HUES6 (cell line): Measurements from ENCODE around the gene HDHD2.

Experiments used
- H3K27ac ChIP-seq: 2 replicates; pipeline ENCODE4 v1.7.0; 2013; ENCODE audit warnings: low read depth, mild to moderate bottlenecking, low read length, inconsistent platforms
- H3K27me3 ChIP-seq: 2 replicates; pipeline ENCODE4 v1.6.1; 2013; ENCODE audit warnings: low read length; ENCODE audit not compliant: control insufficient read depth, insufficient read depth
- H3K36me3 ChIP-seq: 2 replicates; pipeline ENCODE4 v1.6.1; 2013; ENCODE audit warnings: low read length; ENCODE audit not compliant: control insufficient read depth, insufficient read depth
- H3K4me1 ChIP-seq: 2 replicates; pipeline ENCODE4 v1.6.1; 2013; ENCODE audit warnings: low read length; ENCODE audit not compliant: control insufficient read depth, insufficient read depth
- H3K4me3 ChIP-seq: 2 replicates; pipeline ENCODE4 v1.5.1; 2013; ENCODE audit warnings: low read depth, low read length
- H3K9ac ChIP-seq: one replicate; pipeline ENCODE4 v1.6.1; 2013; ENCODE audit warnings: mild to moderate bottlenecking, low read length
- H3K9me3 ChIP-seq: 2 replicates; pipeline ENCODE4 v1.6.1; 2013; ENCODE audit warnings: low read depth, low read length; ENCODE audit not compliant: control insufficient read depth, insufficient read depth

HDHD2 gene

DNA sequence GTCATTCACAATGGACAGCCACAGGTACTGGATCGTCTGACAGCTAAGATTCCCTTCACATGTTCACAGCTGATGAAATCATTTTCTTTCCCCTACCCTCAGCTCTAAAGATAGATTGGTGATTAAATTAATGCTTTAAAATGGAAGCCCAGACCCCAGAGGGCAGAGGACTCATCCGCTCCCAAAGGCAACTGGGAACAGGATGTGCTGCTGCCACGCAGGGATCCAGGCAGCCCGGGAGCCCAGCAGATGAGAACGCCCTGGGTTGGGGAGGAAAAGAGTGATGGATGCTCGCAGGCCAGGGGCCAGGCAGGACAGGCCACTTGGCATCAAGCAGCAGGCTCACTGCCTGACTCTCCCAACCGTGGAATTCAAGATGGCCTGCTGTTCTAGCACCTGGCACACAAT lies 41.3 kb downstream of the HDHD2 start:
- no peaks in the 10 kb centered on the region for H3K27me3 ChIP-seq
- no peak overlapping the region for H3K9ac ChIP-seq
- no peak overlapping the region for H3K4me3 ChIP-seq
- H3K9me3 ChIP-seq, result no peaks in the 10 kb centered on the region
- H3K4me1 ChIP-seq, result peaks cover 8% of the 10 kb centered on the region
- H3K36me3 ChIP-seq, result peaks cover 60% of the 10 kb centered on the region
- H3K27ac ChIP-seq, result no peak overlapping the region

GRCh38 chr18:47108373-47108772 lies 41.9 kb downstream of the HDHD2 start:
- H3K27ac ChIP-seq, result no peak overlapping the region
- no peaks in the 10 kb centered on the region for H3K9me3 ChIP-seq
- H3K9ac ChIP-seq, result no peak overlapping the region
- H3K4me1 ChIP-seq, result peaks cover 2% of the 10 kb centered on the region
- no peaks in the 10 kb centered on the region for H3K27me3 ChIP-seq
- H3K36me3 ChIP-seq, result peaks cover 60% of the 10 kb centered on the region
- H3K4me3 ChIP-seq, result no peak overlapping the region

DNA sequence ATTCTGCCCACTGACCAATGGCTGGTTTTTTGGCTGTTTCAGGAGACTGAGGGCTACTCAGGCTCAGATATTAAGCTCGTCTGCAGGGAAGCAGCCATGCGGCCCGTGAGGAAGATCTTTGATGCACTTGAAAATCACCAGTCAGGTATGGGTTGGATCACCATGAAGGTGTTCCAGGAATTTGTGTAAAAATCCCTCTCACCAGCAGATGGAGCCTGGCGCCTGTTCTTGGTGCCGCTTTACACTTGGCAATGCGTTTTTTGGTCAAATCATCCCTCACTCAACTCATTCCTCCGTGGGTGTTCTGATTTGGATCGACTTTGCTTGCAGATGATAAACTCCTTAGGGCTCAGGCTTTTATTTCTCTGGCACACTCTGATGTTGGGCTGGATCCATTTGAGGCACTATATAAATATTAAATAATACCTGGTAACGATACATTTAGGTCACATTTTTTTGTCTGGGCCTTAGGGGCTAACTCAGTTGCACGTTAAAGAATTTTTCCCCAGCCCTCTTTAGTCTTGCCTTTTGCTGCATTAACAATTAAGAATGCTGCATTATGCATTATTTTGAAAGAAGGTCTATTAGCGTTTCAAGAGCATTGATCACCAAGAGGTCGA lies 50.0 kb downstream of the HDHD2 start:
- no peaks in the 10 kb centered on the region for H3K27me3 ChIP-seq
- H3K27ac ChIP-seq, result no peak overlapping the region
- peaks cover 7% of the 10 kb centered on the region for H3K36me3 ChIP-seq
- H3K4me1 ChIP-seq, result no peaks in the 10 kb centered on the region
- H3K9ac ChIP-seq, result no peak overlapping the region
- H3K9me3 ChIP-seq, result no peaks in the 10 kb centered on the region
- H3K4me3 ChIP-seq, result no peak overlapping the region

- Histone ChIP-seq H3K9ac (no peak overlapping the region), H3K4me3 (no peak overlapping the region), H3K9me3 (no peaks in the 10 kb centered on the region), H3K36me3 (no peaks in the 10 kb centered on the region), H3K4me1 (no peaks in the 10 kb centered on the region), H3K27ac (no peak overlapping the region), H3K27me3 (no peaks in the 10 kb centered on the region)
These were observed 54.5 kb downstream of the HDHD2 start for GRCh38 chr18:47095810-47096209.

GRCh38 chr18:47087676-47088075 lies 62.6 kb downstream of the HDHD2 start:
- no peak overlapping the region for H3K27ac ChIP-seq
- no peaks in the 10 kb centered on the region for H3K4me1 ChIP-seq
- H3K4me3 ChIP-seq, result no peak overlapping the region
- no peaks in the 10 kb centered on the region for H3K36me3 ChIP-seq
- H3K27me3 ChIP-seq, result no peaks in the 10 kb centered on the region
- H3K9me3 ChIP-seq, result no peaks in the 10 kb centered on the region
- no peak overlapping the region for H3K9ac ChIP-seq

GRCh38 chr18:47081578-47081977 lies 68.7 kb downstream of the HDHD2 start:
- H3K27ac ChIP-seq, result no peak overlapping the region

DNA sequence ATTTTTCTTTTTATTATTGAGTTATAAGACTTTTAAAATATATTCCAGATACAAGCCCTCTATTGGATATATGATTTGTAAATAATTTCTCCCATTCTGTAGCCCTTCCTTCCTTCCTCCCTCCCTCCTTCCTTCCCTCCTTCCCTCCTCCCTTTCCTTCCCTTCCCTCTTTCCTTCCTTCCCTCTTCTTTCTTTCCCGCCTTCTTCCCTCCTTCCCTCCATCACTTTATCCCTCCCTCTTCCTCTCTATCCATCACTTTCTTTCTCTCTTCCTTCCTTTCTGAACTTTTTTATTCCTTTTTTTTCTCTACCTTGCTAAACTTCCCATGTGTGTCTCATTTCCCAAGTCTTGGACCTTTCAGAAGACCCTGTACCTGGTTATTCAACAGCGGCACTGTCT lies 69.4 kb downstream of the HDHD2 start:
- Histone ChIP-seq H3K9me3 (no peaks in the 10 kb centered on the region), H3K9ac (no peak overlapping the region), H3K36me3 (no peaks in the 10 kb centered on the region), H3K27ac (no peak overlapping the region), H3K4me3 (no peak overlapping the region), H3K4me1 (peaks cover 5% of the 10 kb centered on the region), H3K27me3 (no peaks in the 10 kb centered on the region)

More at GRCh38 chr18:47081578-47081977, 68.7 kb downstream of the HDHD2 start:
- H3K27me3 ChIP-seq, result no peaks in the 10 kb centered on the region
- no peaks in the 10 kb centered on the region for H3K36me3 ChIP-seq
- H3K4me3 ChIP-seq, result no peak overlapping the region
- H3K9ac ChIP-seq, result no peak overlapping the region
- H3K9me3 ChIP-seq, result no peaks in the 10 kb centered on the region
- no peaks in the 10 kb centered on the region for H3K4me1 ChIP-seq

DNA sequence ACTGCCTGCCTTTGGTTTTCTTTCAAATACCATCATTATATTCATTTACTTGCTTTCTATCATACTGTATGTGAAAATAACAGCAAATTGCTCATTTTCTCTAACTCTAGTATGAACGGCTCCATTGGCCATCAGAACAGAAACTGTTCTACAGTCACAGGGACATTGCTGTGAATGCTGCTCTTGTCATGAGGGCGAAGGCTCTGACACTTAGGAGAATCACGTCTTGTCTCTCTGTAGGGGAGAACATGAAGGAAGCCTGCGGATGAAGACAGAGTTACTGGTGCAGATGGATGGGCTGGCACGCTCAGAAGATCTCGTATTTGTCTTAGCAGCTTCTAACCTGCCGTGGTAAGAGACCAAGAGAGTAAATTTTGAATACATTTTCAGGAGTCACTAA lies 73.2 kb downstream of the HDHD2 start:
- Histone ChIP-seq H3K27me3 (no peaks in the 10 kb centered on the region), H3K27ac (no peak overlapping the region), H3K4me1 (peaks cover 18% of the 10 kb centered on the region), H3K36me3 (no peaks in the 10 kb centered on the region), H3K4me3 (no peak overlapping the region), H3K9ac (no peak overlapping the region), H3K9me3 (no peaks in the 10 kb centered on the region)

DNA sequence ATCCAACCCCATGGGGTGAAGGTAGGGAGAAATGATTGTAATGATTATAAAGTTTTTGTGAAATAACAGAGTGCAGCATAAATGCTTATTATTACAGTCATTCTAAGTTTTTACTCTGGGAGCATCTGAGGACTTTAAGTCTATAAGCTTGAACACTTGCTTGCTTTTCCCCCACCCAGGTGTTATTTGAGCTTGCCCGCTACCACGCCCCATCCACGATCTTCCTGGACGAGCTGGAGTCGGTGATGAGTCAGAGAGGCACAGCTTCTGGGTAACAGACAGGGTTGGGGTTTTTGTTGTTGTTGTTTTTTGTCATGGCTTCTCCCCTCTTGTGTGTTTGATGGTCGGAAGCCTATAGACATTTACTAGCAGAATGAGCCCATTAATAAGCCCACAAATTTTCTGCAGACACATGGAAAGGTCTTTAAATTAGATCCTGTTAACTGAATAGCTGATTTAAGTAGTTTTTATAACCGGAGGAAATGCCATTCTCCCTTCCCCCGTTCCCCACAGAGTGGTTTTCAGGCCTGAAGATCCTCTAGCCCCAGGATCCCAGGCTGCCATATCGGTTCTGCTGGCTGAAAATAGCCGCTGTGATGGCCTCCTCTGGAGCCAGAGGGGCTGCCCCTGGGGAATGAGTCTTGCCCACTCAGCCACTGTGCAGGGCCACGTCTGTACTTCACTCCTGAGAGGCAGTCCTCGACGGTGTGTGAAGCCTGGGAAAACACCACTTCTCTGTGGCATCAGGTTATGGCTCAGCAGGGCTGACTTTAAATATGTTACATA lies 75.0 kb downstream of the HDHD2 start:
- peaks cover 18% of the 10 kb centered on the region for H3K4me1 ChIP-seq
- H3K4me3 ChIP-seq, result peak overlapping the region; percentile 5; the same call in 1 of the 2 replicates
- peak overlapping the region; percentile 76; the same call in 1 of the 2 replicates for H3K27ac ChIP-seq
- H3K36me3 ChIP-seq, result no peaks in the 10 kb centered on the region
- no peaks in the 10 kb centered on the region for H3K9me3 ChIP-seq
- no peaks in the 10 kb centered on the region for H3K27me3 ChIP-seq
- H3K9ac ChIP-seq, result peak overlapping the region; percentile 22

GRCh38 chr18:47067648-47068047 lies 82.7 kb downstream of the HDHD2 start:
- H3K27me3 ChIP-seq, result no peaks in the 10 kb centered on the region
- no peak overlapping the region for H3K9ac ChIP-seq
- H3K4me3 ChIP-seq, result no peak overlapping the region
- no peaks in the 10 kb centered on the region for H3K9me3 ChIP-seq
- no peaks in the 10 kb centered on the region for H3K4me1 ChIP-seq
- no peak overlapping the region for H3K27ac ChIP-seq
- no peaks in the 10 kb centered on the region for H3K36me3 ChIP-seq

- no peaks in the 10 kb centered on the region for H3K9me3 ChIP-seq
- no peaks in the 10 kb centered on the region for H3K4me1 ChIP-seq
- H3K4me3 ChIP-seq, result no peak overlapping the region
- H3K9ac ChIP-seq, result no peak overlapping the region
- H3K27me3 ChIP-seq, result no peaks in the 10 kb centered on the region
- H3K27ac ChIP-seq, result no peak overlapping the region
- H3K36me3 ChIP-seq, result no peaks in the 10 kb centered on the region
These were observed 87.2 kb downstream of the HDHD2 start for GRCh38 chr18:47063096-47063495.
